Neural crest cell (in vitro differentiated cells): ENCODE data around the gene RBM8A. TPM values are rescaled to one million over a fixed set of nuclear protein-coding genes. Genes with fewer than 3 reads are reported as not detected.

ENCODE experiments used
- DNase-seq: peaks from one replicate; pipeline ENCODE4 v3.0.0; 2021; ENCODE audit warnings: low read depth, mixed read lengths, low spot score
- H3K27ac Mint-ChIP-seq: one replicate; pipeline ENCODE4 v1.8.0; 2021; ENCODE audit warnings: mild to moderate bottlenecking, mixed read lengths; ENCODE audit not compliant: unreplicated experiment
- H3K27me3 Mint-ChIP-seq: 2 replicates; pipeline ENCODE4 v1.8.0; 2021; ENCODE audit warnings: low read depth, mild to moderate bottlenecking, mixed read lengths
- H3K36me3 Mint-ChIP-seq: 2 replicates; pipeline ENCODE4 v1.8.0; 2021; ENCODE audit warnings: low read depth, mild to moderate bottlenecking, mixed read lengths
- H3K4me1 Mint-ChIP-seq: 2 replicates; pipeline ENCODE4 v1.8.0; 2021; ENCODE audit warnings: mixed read lengths
- H3K4me3 Mint-ChIP-seq: one replicate; pipeline ENCODE4 v1.8.0; 2021; ENCODE audit warnings: mild to moderate bottlenecking, mixed read lengths
- H3K9me3 Mint-ChIP-seq: 2 replicates; pipeline ENCODE4 v1.8.0; 2021; ENCODE audit warnings: mixed read lengths
- CTCF ChIP-seq: fragments of 200-600 bp; sonication (generic); conservative IDR thresholded peaks from 2 replicates; pipeline ENCODE4 v1.5.0; 2021; ENCODE audit warnings: antibody characterized with exemption, mild to moderate bottlenecking
- long read RNA-seq: library from polyadenylated mRNA; unstranded; transcript quantifications from one replicate; pipeline ENCODE4 v2.0.0, GENCODE V29; 2020
- total RNA-seq: library from RNA; stranded (reverse); gene quantifications from 2 replicates; pipeline ENCODE4 v1.2.1, GENCODE V29; 2021

The RBM8A gene
- total RNA-seq: 273 and 285 TPM in 2 replicates
- long read RNA-seq, full-length matches to known transcripts: 289 of 328 reads
- long read RNA-seq, partial matches to known transcripts: 15 of 328 reads
- long read RNA-seq, other reads (novel, unspliced or antisense): 24 of 328 reads

GRCh38 chr1:145927063-145927886, at the start of gene RBM8A:
Gene RBM8A (minus strand): TSS chr1:145927484. CDS start chr1:145927426, 58 bp downstream.
- Mint-ChIP-seq H3K9me3 (no peaks in the 10 kb centered on the region), H3K4me1 (peaks cover 4% of the 10 kb centered on the region), H3K27me3 (no peaks in the 10 kb centered on the region), H3K27ac (peak within 1 kb of the TSS; percentile 25), H3K4me3 (no peak within 1 kb of the TSS), H3K36me3 (peaks cover 5% of the 10 kb centered on the region)
- TF ChIP-seq CTCF: peak; percentile 76
- peak; percentile 82 for DNase-seq

- H3K4me3 Mint-ChIP-seq: no peak overlapping the region
- H3K9me3 Mint-ChIP-seq: no peaks in the 10 kb centered on the region
- no peak for TF ChIP-seq CTCF
- H3K4me1 Mint-ChIP-seq: peaks cover 11% of the 10 kb centered on the region
- DNase-seq: no peak
- no peaks in the 10 kb centered on the region for H3K36me3 Mint-ChIP-seq
- H3K27ac Mint-ChIP-seq: no peak overlapping the region
- H3K27me3 Mint-ChIP-seq: no peaks in the 10 kb centered on the region
Measured at GRCh38 chr1:145977016-145977415, 49.7 kb upstream of the RBM8A start.

GRCh38 chr1:145975216-145975615, 47.9 kb upstream of the RBM8A start:
- Mint-ChIP-seq H3K27ac (no peak overlapping the region), H3K9me3 (no peaks in the 10 kb centered on the region), H3K4me1 (peaks cover 11% of the 10 kb centered on the region), H3K36me3 (no peaks in the 10 kb centered on the region), H3K4me3 (no peak overlapping the region), H3K27me3 (no peaks in the 10 kb centered on the region)
- TF ChIP-seq CTCF: no peak
- DNase-seq: no peak

GRCh38 chr1:145974721-145975120, 47.4 kb upstream of the RBM8A start:
- no peaks in the 10 kb centered on the region for H3K27me3 Mint-ChIP-seq

GRCh38 chr1:145972580-145972979, 45.3 kb upstream of the RBM8A start:
- no peak overlapping the region for H3K27ac Mint-ChIP-seq
- H3K9me3 Mint-ChIP-seq: peaks cover 3% of the 10 kb centered on the region
- no peak for TF ChIP-seq CTCF
- no peaks in the 10 kb centered on the region for H3K27me3 Mint-ChIP-seq
- H3K36me3 Mint-ChIP-seq: peaks cover 3% of the 10 kb centered on the region
- H3K4me3 Mint-ChIP-seq: no peak overlapping the region
- no peak for DNase-seq
- H3K4me1 Mint-ChIP-seq: peaks cover 11% of the 10 kb centered on the region

More at GRCh38 chr1:145974721-145975120, 47.4 kb upstream of the RBM8A start:
- Mint-ChIP-seq H3K9me3 (no peaks in the 10 kb centered on the region), H3K4me1 (peaks cover 11% of the 10 kb centered on the region), H3K27ac (no peak overlapping the region), H3K36me3 (no peaks in the 10 kb centered on the region), H3K4me3 (no peak overlapping the region)
- no peak for DNase-seq
- no peak for TF ChIP-seq CTCF
